ENCODE measurements around the gene RNF32. TPM values are rescaled to one million over a fixed set of nuclear protein-coding genes. Genes with fewer than 3 reads are reported as not detected.

RNF32 gene
- total RNA-seq, 1 donor = 0.43 TPM

GRCh38 chr7:156703773-156704482 lies 63.4 kb downstream of the RNF32 start:
- no peak for TF ChIP-seq CTCF (IDR thresholded peaks at IDR 0.05; ENCODE audit: insufficient read depth, low read depth, low read length)
- no peak for DNase-seq (ENCODE audit: low read depth)
- no peak overlapping the region for H3K4me3 ChIP-seq (ENCODE audit: low read depth, low read length)

- H3K4me3 ChIP-seq (ENCODE audit: low read depth, low read length) = no peak overlapping the region
- TF ChIP-seq CTCF (IDR thresholded peaks at IDR 0.05; ENCODE audit: insufficient read depth, low read depth, low read length) = no peak
- DNase-seq (ENCODE audit: low read depth) = no peak
These were observed 81.7 kb downstream of the RNF32 start for GRCh38 chr7:156722043-156722826.

- no peak for TF ChIP-seq CTCF (IDR thresholded peaks at IDR 0.05; ENCODE audit: insufficient read depth, low read depth, low read length)
- no peak overlapping the region for H3K4me3 ChIP-seq (ENCODE audit: low read depth, low read length)
- peak; percentile 80 for DNase-seq (ENCODE audit: low read depth)
These were observed 84.5 kb downstream of the RNF32 start for GRCh38 chr7:156725073-156725472.

GRCh38 chr7:156725936-156726335 lies 85.4 kb downstream of the RNF32 start:
- TF ChIP-seq CTCF (IDR thresholded peaks at IDR 0.05; ENCODE audit: insufficient read depth, low read depth, low read length) = no peak
- H3K4me3 ChIP-seq (ENCODE audit: low read depth, low read length) = no peak overlapping the region
- peak; percentile 33 for DNase-seq (ENCODE audit: low read depth)

Measured in fibroblast of villous mesenchyme (primary cell).